Peyer's patch (tissue), 4 donors: ENCODE data around the gene FOXO6. TPM values are rescaled to one million over a fixed set of nuclear protein-coding genes. Genes with fewer than 3 reads are reported as not detected.

Experiments used
- DNase-seq, 3 donors: peaks; one replicate each; pipeline ENCODE4 v3.0.0-alpha.2; 2017 to 2019
- H3K27ac ChIP-seq, 4 donors: fragments of 200-600 bp; sonication (generic); one replicate each; pipeline ENCODE4 v1.5.1; 2016 to 2019
- H3K27me3 ChIP-seq, 2 donors: fragments of 200-600 bp; sonication (generic); one replicate each; pipeline ENCODE4 v1.5.1; 2019
- H3K36me3 ChIP-seq, 3 donors: fragments of 200-600 bp; sonication (generic); one replicate each; pipeline ENCODE4 v1.5.1; 2016 to 2019
- H3K4me1 ChIP-seq, 4 donors: fragments of 200-600 bp; sonication (generic); one replicate each; pipeline ENCODE4 v1.5.1; 2016 to 2019
- H3K4me3 ChIP-seq, 4 donors: fragments of 200-600 bp; sonication (generic); 1 replicate in 3 of 4; 2 replicates in 1 of 4; pipeline ENCODE4 v1.5.1; 2016 to 2019; ENCODE audit warnings: mild to moderate bottlenecking in 1 of 4
- H3K9me3 ChIP-seq, 4 donors: fragments of 200-600 bp; sonication (generic); one replicate each; pipeline ENCODE4 v1.5.1; 2016 to 2019; ENCODE audit warnings: mild to moderate bottlenecking in 1 of 4
- CTCF ChIP-seq, 6 experiments: fragments of 450-650 bp in 4 of 6; fragments of 200-600 bp in 2 of 6; sonication (generic) in 1 of 6; IDR thresholded peaks; one replicate each; pipeline ENCODE4 v1.5.1; 2017 to 2019; ENCODE audit warnings: antibody characterized with exemption in 6 of 6, mild to moderate bottlenecking in 3 of 6, moderate library complexity in 1 of 6
- POLR2A ChIP-seq, 2 donors: fragments of 450-650 bp; IDR thresholded peaks; one replicate each; pipeline ENCODE4 v1.5.1; 2017; ENCODE audit warnings: antibody characterized with exemption in 2 of 2, mild to moderate bottlenecking in 2 of 2, moderate library complexity in 2 of 2
- total RNA-seq, 4 donors: library from RNA; depleted of rRNA; stranded (reverse); fragments of >200 nt; gene quantifications; one replicate each; pipeline ENCODE4 v1.1.0, GENCODE V29; 2016

FOXO6 gene
- total RNA-seq, 4 donors from 2014 or later = 0.53 to 1.1 TPM; not detected in 2

DNA sequence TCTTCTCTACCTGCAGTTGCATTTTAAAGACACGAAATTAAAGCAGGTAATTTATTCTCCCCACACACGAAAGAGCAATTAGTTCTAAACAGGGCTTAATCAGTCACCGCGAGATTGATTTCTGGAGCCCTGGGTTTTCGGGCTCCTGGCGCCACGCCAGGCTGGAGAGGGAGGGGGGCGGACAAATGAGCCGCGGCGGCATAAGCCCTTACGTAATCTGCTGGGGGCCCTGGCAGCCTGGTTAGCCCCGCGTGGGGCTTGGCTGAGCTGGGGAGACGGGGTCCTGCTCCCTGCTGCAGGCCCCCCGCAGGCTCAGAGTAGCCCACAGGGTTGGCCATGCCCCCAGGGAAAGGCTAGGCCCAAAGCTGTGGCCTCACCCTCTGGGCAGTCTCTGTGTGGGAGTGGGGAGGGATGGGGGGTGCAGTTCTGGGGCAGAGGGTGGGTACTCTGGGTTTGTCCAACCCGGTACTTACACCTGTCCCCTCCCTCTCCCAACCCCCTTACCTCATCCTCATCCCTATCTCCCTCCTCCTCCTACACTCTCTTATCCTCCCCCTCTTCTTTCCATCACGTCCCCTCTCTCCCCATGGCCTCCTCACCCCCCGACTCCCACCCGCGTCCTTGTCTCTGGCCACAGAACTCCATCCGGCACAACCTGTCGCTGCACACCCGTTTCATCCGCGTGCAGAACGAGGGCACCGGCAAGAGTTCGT is 19.9 kb downstream of the FOXO6 start:
- TF ChIP-seq CTCF (IDR thresholded peaks at IDR 0.05) (no peak), POLR2A (IDR thresholded peaks at IDR 0.05) (no peak)
- H3K27ac ChIP-seq = peak overlapping the region; percentile 60 to 92 (median 80)
- H3K27me3 ChIP-seq = no peaks in the 10 kb centered on the region
- DNase-seq = no peak
- peaks cover 3 to 18% (median 9%) of the 10 kb centered on the region in 4 donors for H3K4me1 ChIP-seq
- no peaks in the 10 kb centered on the region for H3K9me3 ChIP-seq
- peak overlapping the region; percentile 38 to 64 (median 54) for H3K4me3 ChIP-seq
- no peaks in the 10 kb centered on the region for H3K36me3 ChIP-seq

DNA sequence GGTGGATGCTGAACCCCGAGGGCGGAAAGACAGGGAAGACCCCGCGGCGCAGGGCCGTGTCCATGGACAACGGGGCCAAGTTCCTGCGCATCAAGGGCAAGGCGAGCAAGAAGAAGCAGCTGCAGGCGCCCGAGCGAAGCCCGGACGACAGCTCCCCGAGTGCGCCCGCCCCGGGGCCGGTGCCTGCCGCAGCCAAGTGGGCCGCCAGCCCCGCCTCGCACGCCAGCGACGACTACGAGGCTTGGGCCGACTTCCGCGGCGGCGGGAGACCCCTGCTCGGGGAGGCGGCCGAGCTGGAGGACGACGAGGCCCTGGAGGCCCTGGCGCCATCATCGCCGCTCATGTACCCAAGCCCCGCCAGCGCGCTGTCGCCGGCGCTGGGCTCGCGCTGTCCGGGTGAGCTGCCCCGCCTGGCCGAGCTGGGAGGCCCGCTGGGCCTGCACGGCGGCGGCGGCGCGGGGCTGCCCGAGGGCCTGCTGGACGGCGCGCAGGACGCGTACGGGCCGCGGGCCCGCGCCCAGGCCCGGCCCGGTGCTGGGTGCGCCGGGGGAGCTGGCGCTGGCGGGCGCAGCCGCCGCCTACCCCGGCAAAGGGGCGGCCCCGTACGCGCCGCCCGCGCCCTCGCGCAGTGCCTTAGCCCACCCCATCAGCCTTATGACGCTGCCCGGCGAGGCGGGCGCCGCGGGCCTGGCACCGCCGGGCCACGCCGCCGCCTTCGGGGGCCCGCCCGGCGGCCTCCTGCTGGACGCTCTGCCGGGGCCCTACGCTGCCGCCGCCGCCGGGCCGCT is 20.7 kb downstream of the FOXO6 start:
- no peaks in the 10 kb centered on the region for H3K36me3 ChIP-seq
- H3K27me3 ChIP-seq = no peaks in the 10 kb centered on the region
- H3K4me3 ChIP-seq = peak overlapping the region; percentile 38 to 64 (median 54)
- no peaks in the 10 kb centered on the region for H3K9me3 ChIP-seq
- peak overlapping the region; percentile 60 to 92 (median 80) for H3K27ac ChIP-seq
- TF ChIP-seq POLR2A (IDR thresholded peaks at IDR 0.05) (no peak), CTCF (IDR thresholded peaks at IDR 0.05) (peak in 1 of 6 experiments; percentile 3)
- H3K4me1 ChIP-seq = peaks cover 3 to 18% (median 9%) of the 10 kb centered on the region in 4 donors
- no peak for DNase-seq

GRCh38 chr1:41382480-41383090 is 21.4 kb downstream of the FOXO6 start:
- no peaks in the 10 kb centered on the region for H3K27me3 ChIP-seq
- peak in 1 of 3 donors; percentile 73 for DNase-seq
- H3K4me1 ChIP-seq = peaks cover 3 to 24% (median 9%) of the 10 kb centered on the region in 4 donors
- H3K9me3 ChIP-seq = no peaks in the 10 kb centered on the region
- no peak for TF ChIP-seq POLR2A (IDR thresholded peaks at IDR 0.05)
- no peak for TF ChIP-seq CTCF (IDR thresholded peaks at IDR 0.05)
- peak overlapping the region; percentile 28 to 64 (median 54) for H3K4me3 ChIP-seq
- peak overlapping the region; percentile 46 to 92 (median 80) for H3K27ac ChIP-seq
- H3K36me3 ChIP-seq = no peaks in the 10 kb centered on the region

DNA sequence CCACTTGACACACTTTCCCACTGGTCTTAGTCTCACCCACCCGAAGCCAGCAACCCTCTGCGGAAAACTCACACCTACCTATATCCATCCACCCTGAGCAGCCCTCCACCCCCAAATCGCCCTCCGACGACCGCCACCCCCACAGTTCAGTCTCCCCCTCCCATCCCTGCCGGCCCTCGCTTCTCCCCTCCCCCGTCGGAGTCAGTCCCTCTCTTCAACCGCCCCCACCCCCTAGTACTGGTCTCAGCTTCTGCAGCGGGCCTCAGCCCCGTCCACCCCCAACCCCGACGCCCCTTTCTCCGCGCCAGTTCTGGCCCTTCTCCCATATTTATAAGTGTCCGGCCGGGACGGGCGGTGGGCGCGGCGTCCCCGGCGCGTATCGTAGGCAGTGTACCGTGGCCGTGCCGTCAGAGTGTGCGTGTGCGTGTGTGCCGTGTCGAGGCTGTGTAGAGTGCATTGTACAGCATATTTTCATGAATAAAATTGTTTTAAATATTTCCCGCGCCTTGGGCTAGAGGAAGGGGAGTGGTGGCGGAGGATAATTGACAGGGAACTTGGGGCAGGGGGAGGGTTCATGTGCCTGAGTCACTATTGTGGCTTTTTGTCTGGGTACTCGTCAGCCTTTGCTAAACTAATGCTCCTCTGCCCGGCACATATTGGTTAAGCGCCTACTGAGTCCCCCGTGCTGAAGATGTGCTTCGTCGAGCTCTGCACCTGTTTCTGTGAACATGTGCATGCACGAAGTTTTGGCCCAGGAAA is 22.0 kb downstream of the FOXO6 start:
- Histone ChIP-seq H3K27ac (peak overlapping the region in 3 of 4 donors; percentile 70 to 92 (median 91)), H3K27me3 (no peaks in the 10 kb centered on the region), H3K4me1 (peaks cover 3 to 29% (median 9%) of the 10 kb centered on the region in 4 donors), H3K4me3 (peak overlapping the region in 3 of 4 donors; percentile 46 to 64 (median 62)), H3K9me3 (no peaks in the 10 kb centered on the region), H3K36me3 (no peaks in the 10 kb centered on the region)
- TF ChIP-seq CTCF (IDR thresholded peaks at IDR 0.05) (no peak), POLR2A (IDR thresholded peaks at IDR 0.05) (no peak)
- no peak for DNase-seq

DNA sequence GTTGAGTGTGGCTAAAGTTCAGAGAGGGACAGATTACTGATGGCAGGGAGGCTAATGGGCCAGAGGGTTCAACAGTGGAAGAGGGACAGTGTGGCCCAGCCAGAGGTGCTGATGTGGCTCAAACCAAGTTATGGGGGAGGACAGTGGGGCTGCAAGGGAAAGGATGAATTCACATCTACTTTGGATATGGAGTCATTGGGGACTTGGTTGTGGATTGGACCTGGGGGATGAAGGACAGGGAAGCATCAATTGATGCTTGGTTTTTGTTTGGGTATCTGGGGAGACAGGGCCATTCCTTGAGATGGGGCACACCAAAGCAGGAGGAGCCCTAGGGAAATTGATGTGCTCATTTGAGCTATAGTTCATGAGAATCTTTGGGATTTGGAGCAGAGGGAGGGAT is 23.3 kb downstream of the FOXO6 start:
- DNase-seq = no peak
- Histone ChIP-seq H3K4me1 (peaks cover 3 to 29% (median 9%) of the 10 kb centered on the region in 4 donors), H3K27ac (no peak overlapping the region), H3K27me3 (no peaks in the 10 kb centered on the region), H3K9me3 (no peaks in the 10 kb centered on the region), H3K4me3 (no peak overlapping the region), H3K36me3 (no peaks in the 10 kb centered on the region)
- TF ChIP-seq POLR2A (IDR thresholded peaks at IDR 0.05) = no peak
- TF ChIP-seq CTCF (IDR thresholded peaks at IDR 0.05) = no peak
